Lower lobe of right lung (tissue), 2 donors: Measurements from ENCODE around the gene SLC33A1. TPM values are rescaled to one million over a fixed set of nuclear protein-coding genes. Genes with fewer than 3 reads are reported as not detected.

ENCODE experiments used
- ATAC-seq, 2 donors: fragments of 200-7000 bp; cut with Tn5 transposase; one replicate each; pipeline ENCODE4 v1.9.1; 2020 to 2022; ENCODE audit warnings: mild to moderate bottlenecking in 2 of 2, moderate library complexity in 2 of 2
- DNase-seq: peaks from one replicate; pipeline ENCODE4 v3.0.0-alpha.2; 2020
- H3K27ac ChIP-seq: fragments of 200-600 bp; one replicate; pipeline ENCODE4 v1.8.0; 2022
- H3K27me3 ChIP-seq: fragments of 200-600 bp; one replicate; pipeline ENCODE4 v1.8.0; 2022; ENCODE audit warnings: low read depth
- H3K36me3 ChIP-seq: fragments of 200-600 bp; one replicate; pipeline ENCODE4 v1.8.0; 2022; ENCODE audit warnings: mild to moderate bottlenecking
- H3K4me1 ChIP-seq: fragments of 200-600 bp; one replicate; pipeline ENCODE4 v1.8.0; 2022
- H3K4me3 ChIP-seq: fragments of 200-600 bp; one replicate; pipeline ENCODE4 v1.8.0; 2022; ENCODE audit warnings: mild to moderate bottlenecking
- H3K9me3 ChIP-seq: fragments of 200-600 bp; one replicate; pipeline ENCODE4 v1.8.0; 2022
- intact Hi-C: fragments of 100-400 bp; cut with DNase I; formaldehyde crosslinking; loops from one replicate; pipeline ENCODE4 v1.11.0; 2022
- total RNA-seq: library from RNA; stranded (reverse); fragmentation: NEBNext Ultra II Directional; extraction: Animal tissue kit (Norgen Biotek cat#: 25700); gene quantifications from one replicate; pipeline ENCODE4 v1.2.1, GENCODE V29; 2021
- TF ChIP-seq, protein P1 (sequence below): fragments of 200-600 bp; IDR thresholded peaks from one replicate; pipeline ENCODE4 v1.8.0; 2022; ENCODE audit warnings: antibody characterized with exemption, mild to moderate bottlenecking
- donor health status: DM: no; HTN: yes; CAD: no; lungs with severe emphysema.

Gene SLC33A1
- total RNA-seq, 1 donor from 2014 or later = 33.9 TPM

GRCh38 chr3:155778462-155778861 lies 75.8 kb downstream of the SLC33A1 start:
- no peaks in the 10 kb centered on the region for H3K27me3 ChIP-seq
- H3K36me3 ChIP-seq = no peaks in the 10 kb centered on the region
- no peak overlapping the region for H3K4me3 ChIP-seq
- intact Hi-C loops = no loop called here
- H3K4me1 ChIP-seq = no peaks in the 10 kb centered on the region
- ATAC-seq = no peak
- peaks cover 17% of the 10 kb centered on the region for H3K9me3 ChIP-seq
- DNase-seq = no peak
- no peak overlapping the region for H3K27ac ChIP-seq
- TF ChIP-seq, protein P1, sequence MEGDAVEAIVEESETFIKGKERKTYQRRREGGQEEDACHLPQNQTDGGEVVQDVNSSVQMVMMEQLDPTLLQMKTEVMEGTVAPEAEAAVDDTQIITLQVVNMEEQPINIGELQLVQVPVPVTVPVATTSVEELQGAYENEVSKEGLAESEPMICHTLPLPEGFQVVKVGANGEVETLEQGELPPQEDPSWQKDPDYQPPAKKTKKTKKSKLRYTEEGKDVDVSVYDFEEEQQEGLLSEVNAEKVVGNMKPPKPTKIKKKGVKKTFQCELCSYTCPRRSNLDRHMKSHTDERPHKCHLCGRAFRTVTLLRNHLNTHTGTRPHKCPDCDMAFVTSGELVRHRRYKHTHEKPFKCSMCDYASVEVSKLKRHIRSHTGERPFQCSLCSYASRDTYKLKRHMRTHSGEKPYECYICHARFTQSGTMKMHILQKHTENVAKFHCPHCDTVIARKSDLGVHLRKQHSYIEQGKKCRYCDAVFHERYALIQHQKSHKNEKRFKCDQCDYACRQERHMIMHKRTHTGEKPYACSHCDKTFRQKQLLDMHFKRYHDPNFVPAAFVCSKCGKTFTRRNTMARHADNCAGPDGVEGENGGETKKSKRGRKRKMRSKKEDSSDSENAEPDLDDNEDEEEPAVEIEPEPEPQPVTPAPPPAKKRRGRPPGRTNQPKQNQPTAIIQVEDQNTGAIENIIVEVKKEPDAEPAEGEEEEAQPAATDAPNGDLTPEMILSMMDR = no peak

DNA sequence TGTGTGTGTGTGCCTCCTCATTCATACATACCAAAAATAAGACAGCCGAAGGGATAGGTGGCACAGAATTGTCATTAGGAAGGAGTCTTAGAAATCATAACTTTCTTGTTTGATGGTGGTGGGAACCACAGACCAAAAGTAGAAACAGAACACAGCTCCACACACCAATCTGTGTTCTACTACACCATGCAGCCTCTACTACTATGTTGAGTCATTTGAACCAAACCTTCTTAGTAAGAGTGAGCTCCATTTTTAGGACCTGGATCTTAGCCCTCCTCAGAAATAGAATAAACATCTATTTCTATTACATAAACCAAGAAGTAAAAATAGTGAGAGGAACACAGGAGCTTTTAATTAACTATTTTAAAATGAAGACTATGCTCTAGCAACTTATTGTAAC lies 81.4 kb downstream of the SLC33A1 start:
- ATAC-seq (no peak), DNase-seq (no peak)
- Histone ChIP-seq H3K27ac (no peak overlapping the region), H3K27me3 (no peaks in the 10 kb centered on the region), H3K4me1 (no peaks in the 10 kb centered on the region), H3K4me3 (no peak overlapping the region), H3K9me3 (no peaks in the 10 kb centered on the region), H3K36me3 (no peaks in the 10 kb centered on the region)
- intact Hi-C loops = no loop called here
- TF ChIP-seq, protein P1 = no peak

- intact Hi-C loops = no loop called here
- Histone ChIP-seq H3K27me3 (no peaks in the 10 kb centered on the region), H3K27ac (no peak overlapping the region), H3K9me3 (no peaks in the 10 kb centered on the region), H3K4me1 (no peaks in the 10 kb centered on the region), H3K36me3 (no peaks in the 10 kb centered on the region), H3K4me3 (no peak overlapping the region)
- DNase-seq (no peak), ATAC-seq (no peak)
- TF ChIP-seq, protein P1 = no peak
Measured at GRCh38 chr3:155771126-155771525, 83.1 kb downstream of the SLC33A1 start.

Other genes with a start within 250 kb of the SLC33A1 start
- gene PLCH1, start 109.4 kb downstream of the SLC33A1 start, total RNA-seq = 14.0 TPM
- gene C3orf33, start 48.1 kb downstream of the SLC33A1 start, total RNA-seq = 3.6 TPM
- 39.9 TPM for gene GMPS, start 16.2 kb upstream of the SLC33A1 start, total RNA-seq